HepG2 (cell line): ENCODE data around the gene LMNA. TPM values are rescaled to one million over a fixed set of nuclear protein-coding genes. Genes with fewer than 3 reads are reported as not detected.
A peak's percentile ranks its signal among the peaks of the same experiment; 100 is the strongest.

Experiments used
- AHR ChIP-seq: IDR thresholded peaks from 2 replicates; pipeline ENCODE4 v1.6.1; 2018; ENCODE audit warnings: missing genetic modification reagents, missing compliant biosample characterization
- CREM ChIP-seq, 2 experiments: sonication (generic) in 1 of 2; formaldehyde crosslinking in 1 of 2; IDR thresholded peaks; 2 replicates each; pipeline versions ENCODE4 v1.4.0 to v1.6.1; 2016 to 2020; ENCODE audit warnings: antibody characterized with exemption in 1 of 2, mild to moderate bottlenecking in 1 of 2, missing genetic modification reagents in 1 of 2
- ELF1 ChIP-seq: sonication (generic); formaldehyde crosslinking; IDR thresholded peaks from 2 replicates; pipeline ENCODE4 v1.4.0; 2020; ENCODE audit warnings: missing genetic modification reagents
- ELF4 ChIP-seq: sonication (generic); formaldehyde crosslinking; IDR thresholded peaks from 2 replicates; pipeline ENCODE4 v1.5.0; 2020; ENCODE audit warnings: missing genetic modification reagents, mild to moderate bottlenecking, moderate library complexity, borderline replicate concordance
- GPN1 ChIP-seq: sonication (generic); formaldehyde crosslinking; IDR thresholded peaks from 2 replicates; pipeline ENCODE4 v1.5.1; 2020; ENCODE audit warnings: missing genetic modification reagents, borderline replicate concordance
- HNF4G ChIP-seq, 2 experiments: sonication (generic) in 1 of 2; formaldehyde crosslinking in 1 of 2; IDR thresholded peaks; 2 replicates each; pipeline versions ENCODE4 v1.4.0 to v1.6.1; 2011 to 2020; ENCODE audit warnings: borderline replicate concordance in 2 of 2, low read depth in 2 of 2, mild to moderate bottlenecking in 2 of 2, low read length in 1 of 2, missing genetic modification reagents in 1 of 2, moderate library complexity in 1 of 2
- NR2F1 ChIP-seq, 2 experiments: fragments of 450-650 bp in 1 of 2; formaldehyde crosslinking in 1 of 2; IDR thresholded peaks; 2 replicates each; pipeline versions ENCODE4 v1.5.0 to v1.6.1; 2016 to 2020; ENCODE audit warnings: mild to moderate bottlenecking in 1 of 2, missing compliant biosample characterization in 1 of 2, missing genetic modification reagents in 1 of 2, moderate library complexity in 1 of 2
- TBL1XR1 ChIP-seq: fragments of 150-350 bp; IDR thresholded peaks from 2 replicates; pipeline ENCODE4 v1.6.1; 2014; ENCODE audit warnings: borderline replicate concordance, low read length; ENCODE audit not compliant: partially characterized antibody
- TCF7 ChIP-seq: sonication (generic); IDR thresholded peaks from 2 replicates; pipeline ENCODE4 v1.6.1; 2016; ENCODE audit warnings: antibody characterized with exemption, low read depth
- U2AF1 ChIP-seq: fragments of 200-400 bp; formaldehyde crosslinking; optimal IDR thresholded peaks from 2 replicates; pipeline ENCODE3; 2017; ENCODE audit warnings: mild to moderate bottlenecking, low read depth, low read length
- YEATS4 ChIP-seq: sonication (generic); formaldehyde crosslinking; IDR thresholded peaks from 2 replicates; pipeline ENCODE4 v1.4.0; 2020; ENCODE audit warnings: missing genetic modification reagents, borderline replicate concordance
- ZC3H4 ChIP-seq: sonication (generic); formaldehyde crosslinking; IDR thresholded peaks from 2 replicates; pipeline ENCODE4 v1.4.0; 2020; ENCODE audit warnings: missing genetic modification reagents, borderline replicate concordance
- ZEB1 ChIP-seq: IDR thresholded peaks from 2 replicates; pipeline ENCODE4 v1.6.1; 2012; ENCODE audit warnings: mild to moderate bottlenecking, low read depth, inconsistent platforms; ENCODE audit not compliant: insufficient replicate concordance
- ZFYVE20 ChIP-seq: sonication (generic); formaldehyde crosslinking; IDR thresholded peaks from 2 replicates; pipeline ENCODE4 v1.8.0; 2023; ENCODE audit warnings: low read depth, mild to moderate bottlenecking, moderate library complexity, missing genetic modification reagents, borderline replicate concordance
- ZNF235 ChIP-seq: sonication (generic); formaldehyde crosslinking; IDR thresholded peaks from 2 replicates; pipeline ENCODE4 v1.8.1; 2023; ENCODE audit warnings: mild to moderate bottlenecking, missing genetic modification reagents, borderline replicate concordance
- ZNF274 ChIP-seq: sonication (generic); formaldehyde crosslinking; IDR thresholded peaks from 2 replicates; pipeline ENCODE4 v1.5.1; 2020; ENCODE audit warnings: mild to moderate bottlenecking, missing genetic modification reagents
- ZNF441 ChIP-seq: sonication (generic); formaldehyde crosslinking; IDR thresholded peaks from 2 replicates; pipeline ENCODE4 v1.7.0; 2021; ENCODE audit warnings: missing genetic modification reagents, borderline replicate concordance
- ZNF709 ChIP-seq: sonication (generic); formaldehyde crosslinking; IDR thresholded peaks from 2 replicates; pipeline ENCODE4 v1.5.0; 2020; ENCODE audit warnings: mild to moderate bottlenecking, missing genetic modification reagents
- polyA plus RNA-seq, 8 experiments: library from polyadenylated mRNA; depleted of rRNA in 3 of 8; stranded (reverse) in 7 of 8; unstranded in 1 of 8; fragments of >200 nt; fragmentation: Illumina TruSeq in 4 of 8; extraction: Trizol in 4 of 8; gene quantifications; 2 replicates each; pipeline versions ENCODE4 v1.2.1 to v1.2.3, GENCODE V29; 2011 to 2016; ENCODE audit warnings: low read depth in 4 of 8, missing spikeins in 1 of 8, mixed read lengths in 1 of 8; ENCODE audit not compliant: insufficient read depth in 1 of 8
- total RNA-seq, 5 experiments: library from RNA; depleted of rRNA; stranded (reverse); fragments of >200 nt; fragmentation: Illumina TruSeq; extraction: Trizol; gene quantifications; 2 replicates each; pipeline ENCODE4 v1.2.3, GENCODE V29; 2016; ENCODE audit warnings: low read depth in 1 of 5
- TF ChIP-seq, protein P1 (sequence below): sonication (generic); formaldehyde crosslinking; IDR thresholded peaks from 2 replicates; pipeline ENCODE4 v1.8.1; 2023; ENCODE audit warnings: missing genetic modification reagents, mild to moderate bottlenecking, borderline replicate concordance
- TF ChIP-seq, protein P2 (sequence below): sonication (generic); formaldehyde crosslinking; IDR thresholded peaks from 2 replicates; pipeline ENCODE4 v1.8.0; 2022; ENCODE audit warnings: missing genetic modification reagents, mild to moderate bottlenecking, moderate library complexity, borderline replicate concordance
- TF ChIP-seq, protein P3 (sequence below): sonication (generic); formaldehyde crosslinking; IDR thresholded peaks from 2 replicates; pipeline ENCODE4 v1.8.0; 2022; ENCODE audit warnings: mild to moderate bottlenecking, missing genetic modification reagents; ENCODE audit not compliant: insufficient replicate concordance

Gene LMNA
- total and polyA plus RNA-seq, 2 of the 13 experiments (the other 11 are each of a cell fraction or from before 2014, with no cell fraction given): 107 to 225 TPM

DNA sequence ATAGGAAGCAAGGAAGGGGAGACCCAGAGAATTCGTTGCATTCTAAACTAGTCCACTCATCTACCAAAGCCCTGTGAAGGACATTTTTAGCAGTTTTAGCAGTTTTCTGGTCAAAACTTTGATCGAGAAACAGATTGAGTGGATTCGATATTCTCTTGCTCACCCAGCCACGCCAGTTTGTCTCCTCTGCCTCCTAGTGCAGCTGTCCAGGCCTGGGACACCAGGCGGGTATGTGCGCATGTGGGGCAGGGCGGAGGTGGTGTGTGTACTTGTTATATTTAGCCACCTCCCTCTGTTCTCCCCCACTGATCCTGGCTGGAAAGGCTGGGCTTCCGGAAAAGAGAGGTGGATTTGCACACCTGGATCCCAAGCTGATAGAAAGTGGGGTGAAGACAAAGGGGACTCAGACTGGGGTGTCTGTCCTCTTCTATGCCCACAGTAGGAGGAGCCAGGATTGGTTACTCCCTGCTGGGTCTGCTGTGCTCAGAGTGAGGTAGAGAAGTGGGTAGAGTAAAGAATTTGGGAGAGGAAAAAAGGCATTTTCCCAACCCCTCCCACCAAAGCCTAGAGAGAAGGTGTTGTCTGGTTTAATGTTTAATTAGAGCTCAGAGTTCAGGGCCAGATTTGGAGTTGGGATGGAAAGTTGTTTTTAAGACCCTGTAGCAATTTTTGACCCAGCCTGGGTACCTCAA lies 3.8 kb downstream of the LMNA start (continued):
- TF ChIP-seq CREM (IDR thresholded peaks at IDR 0.05) (peak; percentile 62), CREM (CRISPR knock-in tag; IDR thresholded peaks at IDR 0.05) (no peak), HNF4G (IDR thresholded peaks at IDR 0.05; ENCODE audit: borderline replicate concordance, low read depth, low read length) (peak; percentile 46; the same call in 1 of the 2 replicates), HNF4G (CRISPR knock-in tag; IDR thresholded peaks at IDR 0.05; ENCODE audit: borderline replicate concordance, low read depth) (no peak), ZNF274 (CRISPR knock-in tag) (no peak), U2AF1 (peak; percentile 64), ZNF235 (CRISPR knock-in tag) (no peak), ZNF441 (CRISPR knock-in tag) (peak; percentile 32; the same call in 1 of the 2 replicates), ZFYVE20 (CRISPR knock-in tag) (no peak), TCF7 (peak; percentile 24; the same call in 1 of the 2 replicates), TBL1XR1 (no peak), ZC3H4 (0 out of 2 replicates have a peak, but pooled peaks have one; percentile 27), AHR (CRISPR knock-in tag) (peak; percentile 70; the same call in 1 of the 2 replicates), ELF4 (CRISPR knock-in tag) (peak; percentile 83), ELF1 (peak; percentile 62), GPN1 (CRISPR knock-in tag) (no peak), ZEB1 (peak; percentile 92), NR2F1 (CRISPR knock-in tag; IDR thresholded peaks at IDR 0.05) (no peak), ZNF709 (peak; percentile 29; the same call in 1 of the 2 replicates), YEATS4 (peak; percentile 64)
- TF ChIP-seq, protein P1, sequence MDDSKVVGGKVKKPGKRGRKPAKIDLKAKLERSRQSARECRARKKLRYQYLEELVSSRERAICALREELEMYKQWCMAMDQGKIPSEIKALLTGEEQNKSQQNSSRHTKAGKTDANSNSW: no peak
- TF ChIP-seq, protein P2, sequence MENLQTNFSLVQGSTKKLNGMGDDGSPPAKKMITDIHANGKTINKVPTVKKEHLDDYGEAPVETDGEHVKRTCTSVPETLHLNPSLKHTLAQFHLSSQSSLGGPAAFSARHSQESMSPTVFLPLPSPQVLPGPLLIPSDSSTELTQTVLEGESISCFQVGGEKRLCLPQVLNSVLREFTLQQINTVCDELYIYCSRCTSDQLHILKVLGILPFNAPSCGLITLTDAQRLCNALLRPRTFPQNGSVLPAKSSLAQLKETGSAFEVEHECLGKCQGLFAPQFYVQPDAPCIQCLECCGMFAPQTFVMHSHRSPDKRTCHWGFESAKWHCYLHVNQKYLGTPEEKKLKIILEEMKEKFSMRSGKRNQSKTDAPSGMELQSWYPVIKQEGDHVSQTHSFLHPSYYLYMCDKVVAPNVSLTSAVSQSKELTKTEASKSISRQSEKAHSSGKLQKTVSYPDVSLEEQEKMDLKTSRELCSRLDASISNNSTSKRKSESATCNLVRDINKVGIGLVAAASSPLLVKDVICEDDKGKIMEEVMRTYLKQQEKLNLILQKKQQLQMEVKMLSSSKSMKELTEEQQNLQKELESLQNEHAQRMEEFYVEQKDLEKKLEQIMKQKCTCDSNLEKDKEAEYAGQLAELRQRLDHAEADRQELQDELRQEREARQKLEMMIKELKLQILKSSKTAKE (CRISPR knock-in tag): peak; percentile 44; the same call in 1 of the 2 replicates
- TF ChIP-seq, protein P3, sequence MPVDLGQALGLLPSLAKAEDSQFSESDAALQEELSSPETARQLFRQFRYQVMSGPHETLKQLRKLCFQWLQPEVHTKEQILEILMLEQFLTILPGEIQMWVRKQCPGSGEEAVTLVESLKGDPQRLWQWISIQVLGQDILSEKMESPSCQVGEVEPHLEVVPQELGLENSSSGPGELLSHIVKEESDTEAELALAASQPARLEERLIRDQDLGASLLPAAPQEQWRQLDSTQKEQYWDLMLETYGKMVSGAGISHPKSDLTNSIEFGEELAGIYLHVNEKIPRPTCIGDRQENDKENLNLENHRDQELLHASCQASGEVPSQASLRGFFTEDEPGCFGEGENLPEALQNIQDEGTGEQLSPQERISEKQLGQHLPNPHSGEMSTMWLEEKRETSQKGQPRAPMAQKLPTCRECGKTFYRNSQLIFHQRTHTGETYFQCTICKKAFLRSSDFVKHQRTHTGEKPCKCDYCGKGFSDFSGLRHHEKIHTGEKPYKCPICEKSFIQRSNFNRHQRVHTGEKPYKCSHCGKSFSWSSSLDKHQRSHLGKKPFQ: peak; percentile 27
